Right lobe of liver (tissue), 6 donors: ENCODE measurements around the gene BAIAP2. TPM values are rescaled to one million over a fixed set of nuclear protein-coding genes. Genes with fewer than 3 reads are reported as not detected.

ENCODE experiments used
- ATAC-seq, 4 donors: fragments of 200-7000 bp; cut with Tn5 transposase; one replicate each; pipeline ENCODE4 v1.9.1; 2020; ENCODE audit warnings: mild to moderate bottlenecking in 4 of 4, moderate library complexity in 4 of 4
- DNase-seq, 3 donors: peaks; one replicate each; pipeline ENCODE4 v3.0.0-alpha.2; 2020
- H3K27ac ChIP-seq, 3 donors: fragments of 200-600 bp; one replicate each; pipeline ENCODE4 v1.8.0; 2022
- H3K27me3 ChIP-seq, 2 donors: fragments of 200-600 bp; one replicate each; pipeline ENCODE4 v1.8.0; 2022
- H3K36me3 ChIP-seq, 4 donors: fragments of 200-600 bp; sonication (generic) in 1 of 4; one replicate each; pipeline versions ENCODE4 v1.5.1 to v1.8.0; 2017 to 2022; ENCODE audit warnings: control low read depth in 1 of 4
- H3K4me1 ChIP-seq, 4 donors: fragments of 200-600 bp; sonication (generic) in 1 of 4; one replicate each; pipeline versions ENCODE4 v1.5.1 to v1.8.0; 2017 to 2022; ENCODE audit warnings: control low read depth in 1 of 4
- H3K4me3 ChIP-seq, 3 donors: fragments of 200-600 bp; one replicate each; pipeline ENCODE4 v1.8.0; 2022
- H3K9me3 ChIP-seq, 4 donors: fragments of 200-600 bp; sonication (generic) in 1 of 4; one replicate each; pipeline versions ENCODE4 v1.5.1 to v1.8.0; 2017 to 2022; ENCODE audit warnings: control low read depth in 1 of 4
- POLR2A ChIP-seq: fragments of 450-650 bp; IDR thresholded peaks from one replicate; pipeline ENCODE4 v1.6.1; 2017; ENCODE audit warnings: antibody characterized with exemption, mild to moderate bottlenecking
- WGBS: methylation state at CpG from one replicate; pipeline ENCODE4 v1.1.6; 2018; ENCODE audit warnings: low coverage, low lambda C conversion rate; ENCODE audit not compliant: insufficient coverage; ENCODE audit errors: missing lambda C conversion rate; 5-methylcytosine and 5-hydroxymethylcytosine counted together
- intact Hi-C, 2 donors: fragments of 100-400 bp; cut with DNase I; formaldehyde crosslinking; loops; one replicate each; pipeline versions ENCODE4 v1.11.2 to v1.14.1; 2022
- total RNA-seq, 6 experiments: library from RNA; depleted of rRNA in 2 of 6; stranded (reverse); fragments of >200 nt in 2 of 6; fragmentation: NEBNext Ultra II Directional in 3 of 6; extraction: Animal tissue kit (Norgen Biotek cat#: 25700) in 3 of 6; gene quantifications; one replicate each; pipeline versions ENCODE4 v1.1.0 to v1.2.4, GENCODE V29; 2016 to 2023
- TF ChIP-seq, protein P1 (sequence below), 4 donors: fragments of 200-600 bp in 3 of 4; fragments of 450-650 bp in 1 of 4; IDR thresholded peaks; one replicate each; pipeline versions ENCODE4 v1.5.1 to v1.8.0; 2016 to 2022; ENCODE audit warnings: antibody characterized with exemption in 4 of 4, mild to moderate bottlenecking in 2 of 4
- donor health status: DM: no; HTN: yes; CAD: no.
- donor health status: DM: no; HTN: no; CAD: no.
- donor health status: DM: no; HTN: no; CAD: no.
- donor health status: DM: no; HTN: yes; CAD: no.
- donor health status: DM: no; HTN: yes; CAD: no.

The BAIAP2 gene
- total RNA-seq, 6 experiments from 2014 or later: 46.6 to 139 (median 63.3) TPM

- H3K9me3 ChIP-seq: no peaks in the 10 kb centered on the region
- no CpG with 5 or more reads among the region's 18 CpGs for WGBS
- H3K4me1 ChIP-seq: peaks cover 0 to 86% (median 31%) of the 10 kb centered on the region in 4 donors
Observed at GRCh38 chr17:81046770-81047359, 11.9 kb downstream of the BAIAP2 start.

GRCh38 chr17:81048827-81049371, 13.9 kb downstream of the BAIAP2 start:
- Histone ChIP-seq H3K4me1 (peaks cover 0 to 70% (median 24%) of the 10 kb centered on the region in 4 donors), H3K27me3 (no peaks in the 10 kb centered on the region), H3K27ac (peak overlapping the region in 1 of 3 donors; percentile 51), H3K4me3 (no peak overlapping the region), H3K9me3 (no peaks in the 10 kb centered on the region), H3K36me3 (no peaks in the 10 kb centered on the region)
- ATAC-seq: no peak
- intact Hi-C loops: no loop called here
- 61% methylated on average over 5 of the region's 28 CpGs for WGBS
- peak in 1 of 3 donors; percentile 54 for DNase-seq
- TF ChIP-seq, protein P1, sequence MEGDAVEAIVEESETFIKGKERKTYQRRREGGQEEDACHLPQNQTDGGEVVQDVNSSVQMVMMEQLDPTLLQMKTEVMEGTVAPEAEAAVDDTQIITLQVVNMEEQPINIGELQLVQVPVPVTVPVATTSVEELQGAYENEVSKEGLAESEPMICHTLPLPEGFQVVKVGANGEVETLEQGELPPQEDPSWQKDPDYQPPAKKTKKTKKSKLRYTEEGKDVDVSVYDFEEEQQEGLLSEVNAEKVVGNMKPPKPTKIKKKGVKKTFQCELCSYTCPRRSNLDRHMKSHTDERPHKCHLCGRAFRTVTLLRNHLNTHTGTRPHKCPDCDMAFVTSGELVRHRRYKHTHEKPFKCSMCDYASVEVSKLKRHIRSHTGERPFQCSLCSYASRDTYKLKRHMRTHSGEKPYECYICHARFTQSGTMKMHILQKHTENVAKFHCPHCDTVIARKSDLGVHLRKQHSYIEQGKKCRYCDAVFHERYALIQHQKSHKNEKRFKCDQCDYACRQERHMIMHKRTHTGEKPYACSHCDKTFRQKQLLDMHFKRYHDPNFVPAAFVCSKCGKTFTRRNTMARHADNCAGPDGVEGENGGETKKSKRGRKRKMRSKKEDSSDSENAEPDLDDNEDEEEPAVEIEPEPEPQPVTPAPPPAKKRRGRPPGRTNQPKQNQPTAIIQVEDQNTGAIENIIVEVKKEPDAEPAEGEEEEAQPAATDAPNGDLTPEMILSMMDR (IDR thresholded peaks at IDR 0.05): no peak
- no peak for TF ChIP-seq POLR2A

More at GRCh38 chr17:81046770-81047359, 11.9 kb downstream of the BAIAP2 start:
- intact Hi-C loops: no loop called here
- Histone ChIP-seq H3K36me3 (no peaks in the 10 kb centered on the region), H3K4me3 (no peak overlapping the region), H3K27ac (peak overlapping the region; percentile 4 to 51 (median 48)), H3K27me3 (no peaks in the 10 kb centered on the region)
- DNase-seq (peak in 1 of 3 donors; percentile 46), ATAC-seq (peak in 1 of 4 donors; percentile 20)
- TF ChIP-seq, protein P1 (IDR thresholded peaks at IDR 0.05): no peak
- TF ChIP-seq POLR2A: no peak

DNA sequence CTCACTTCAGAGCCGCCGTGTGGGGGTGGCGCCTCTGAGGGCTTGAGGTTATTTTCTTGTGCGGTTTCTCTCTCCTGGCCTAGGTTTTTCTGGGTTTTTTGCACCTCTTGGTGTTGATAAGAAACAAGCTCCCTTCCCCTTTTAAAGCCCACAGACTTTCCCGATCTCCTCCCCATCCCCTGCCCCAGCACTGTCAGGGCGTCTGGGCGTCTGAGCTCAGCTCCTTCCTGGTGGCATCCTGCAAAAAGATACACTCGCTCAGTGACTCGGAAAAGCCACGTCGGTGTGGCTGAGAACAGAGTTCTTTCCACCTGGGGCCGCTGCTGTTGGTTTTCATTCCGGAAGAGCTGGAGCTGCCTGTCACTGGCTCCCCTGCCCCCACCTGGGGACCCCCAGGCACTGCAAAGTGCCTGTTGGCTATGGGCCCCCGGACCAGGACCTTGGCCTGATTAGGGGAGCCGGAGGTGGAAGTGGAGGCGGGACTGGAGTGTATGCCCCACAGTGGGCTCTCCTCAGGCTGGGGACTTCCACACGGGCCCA, 14.5 kb downstream of the BAIAP2 start:
- TF ChIP-seq POLR2A: no peak
- TF ChIP-seq, protein P1 (IDR thresholded peaks at IDR 0.05): no peak
- 54% methylated on average over 12 of the region's 17 CpGs for WGBS
- Histone ChIP-seq H3K27me3 (no peaks in the 10 kb centered on the region), H3K9me3 (no peaks in the 10 kb centered on the region), H3K36me3 (no peaks in the 10 kb centered on the region), H3K27ac (no peak overlapping the region), H3K4me1 (peaks cover 0 to 65% (median 21%) of the 10 kb centered on the region in 4 donors), H3K4me3 (no peak overlapping the region)
- intact Hi-C loops: no loop called here
- no peak for DNase-seq
- no peak for ATAC-seq

DNA sequence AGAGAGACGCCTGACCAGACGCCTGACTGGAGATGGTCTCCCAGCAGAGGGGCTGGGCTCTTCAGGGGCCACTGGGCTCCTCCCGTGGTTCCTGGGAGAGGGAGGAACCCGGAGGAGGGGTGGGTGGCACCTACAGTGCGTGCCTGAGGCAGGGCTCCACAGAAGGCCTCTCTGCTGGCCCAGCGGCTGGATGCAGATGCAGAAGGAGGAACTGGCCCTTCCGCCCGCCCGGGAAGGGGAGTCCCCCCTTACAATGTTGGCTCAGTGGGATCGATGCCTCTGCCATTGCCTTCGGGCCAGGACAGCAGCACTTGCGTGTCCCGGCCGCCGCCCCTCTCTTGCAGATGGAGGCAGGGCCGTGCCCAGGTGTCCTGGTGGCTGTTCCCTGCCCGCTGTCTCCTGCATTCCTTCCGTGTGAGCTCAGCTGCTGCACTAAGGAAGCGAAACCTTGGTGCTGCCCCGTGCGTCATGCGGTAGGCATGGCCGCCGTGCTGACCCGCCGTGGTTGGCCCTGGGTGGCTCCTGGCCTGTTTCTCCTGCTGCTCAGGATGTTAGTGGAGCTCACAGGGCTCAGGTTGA, 15.1 kb downstream of the BAIAP2 start:
- H3K9me3 ChIP-seq: no peaks in the 10 kb centered on the region
- WGBS: no CpG with 5 or more reads among the region's 26 CpGs
- DNase-seq: peak in 1 of 3 donors; percentile 57
- H3K36me3 ChIP-seq: peaks cover 0 to 3% (median 0%) of the 10 kb centered on the region in 4 donors
- H3K4me3 ChIP-seq: no peak overlapping the region
- peak; percentile 13 to 47 (median 24) for ATAC-seq
- no peaks in the 10 kb centered on the region for H3K27me3 ChIP-seq
- no peak overlapping the region for H3K27ac ChIP-seq
- peaks cover 0 to 59% (median 18%) of the 10 kb centered on the region in 4 donors for H3K4me1 ChIP-seq
- TF ChIP-seq POLR2A: peak; percentile 29
- TF ChIP-seq, protein P1 (IDR thresholded peaks at IDR 0.05): no peak
- intact Hi-C loops: no loop called here
